HG03139 (cell line): Measurements from ENCODE around the gene LAMB3.
A peak's percentile ranks its signal among the peaks of the same experiment; 100 is the strongest.

ENCODE experiments used
- ATAC-seq: cut with Tn5 transposase; IDR thresholded peaks from one replicate; pipeline ENCODE4 v1.9.1; 2021; ENCODE audit not compliant: unreplicated experiment

Gene LAMB3

GRCh38 chr1:209565759-209566678, 86.2 kb downstream of the LAMB3 start:
- ATAC-seq, result peak; percentile 82
